Lung (tissue), 12 donors: Measurements from ENCODE around the gene RETN. TPM values are rescaled to one million over a fixed set of nuclear protein-coding genes. Genes with fewer than 3 reads are reported as not detected.

Source experiments
- ATAC-seq: fragments of 200-7000 bp; cut with Tn5 transposase; one replicate; pipeline ENCODE4 v1.9.1; 2020; ENCODE audit warnings: moderate number of reproducible peaks; ENCODE audit not compliant: insufficient read depth, low FRiP score
- DNase-seq, 3 donors: peaks; one replicate each; pipeline ENCODE4 v3.0.0-alpha.2; 2013 to 2017
- H3K27ac ChIP-seq, 2 donors: one replicate each; pipeline ENCODE4 v1.5.1; 2013; ENCODE audit warnings: mild to moderate bottlenecking in 2 of 2, moderate library complexity in 2 of 2, control low read depth in 1 of 2, inconsistent platforms in 1 of 2, low read depth in 1 of 2, low read length in 1 of 2
- H3K27me3 ChIP-seq, 3 donors: one replicate each; pipeline ENCODE4 v1.5.1; 2013; ENCODE audit warnings: low read length in 2 of 3; ENCODE audit not compliant: control insufficient read depth in 3 of 3, insufficient read depth in 3 of 3
- H3K36me3 ChIP-seq, 4 donors: one replicate each; pipeline ENCODE4 v1.5.1; 2013; ENCODE audit warnings: low read length in 4 of 4, mild to moderate bottlenecking in 1 of 4, moderate library complexity in 1 of 4; ENCODE audit not compliant: control insufficient read depth in 4 of 4, insufficient read depth in 4 of 4
- H3K4me1 ChIP-seq, 5 donors: one replicate each; pipeline ENCODE4 v1.5.1; 2013; ENCODE audit warnings: low read length in 5 of 5, mild to moderate bottlenecking in 2 of 5, moderate library complexity in 1 of 5; ENCODE audit not compliant: control insufficient read depth in 5 of 5, insufficient read depth in 5 of 5
- H3K4me3 ChIP-seq: one replicate; pipeline ENCODE4 v1.5.1; 2013; ENCODE audit warnings: mild to moderate bottlenecking, control low read depth, moderate library complexity
- H3K9ac ChIP-seq, 2 donors: one replicate each; pipeline ENCODE4 v1.5.1; 2013; ENCODE audit warnings: low read length in 2 of 2, control low read depth in 1 of 2; ENCODE audit not compliant: insufficient read depth in 1 of 2
- H3K9me3 ChIP-seq, 4 donors: one replicate each; pipeline ENCODE4 v1.5.1; 2013; ENCODE audit warnings: low read length in 3 of 4, mild to moderate bottlenecking in 1 of 4, moderate library complexity in 1 of 4; ENCODE audit not compliant: control insufficient read depth in 4 of 4, insufficient read depth in 3 of 4
- WGBS, 2 donors: extraction: QIAGEN DNeasy Blood & Tissue Kit; methylation state at CpG; one replicate each; pipeline ENCODE4 v1.1.7; 2013; 5-methylcytosine and 5-hydroxymethylcytosine counted together
- polyA plus RNA-seq, 2 donors: library from polyadenylated mRNA; stranded (reverse); fragments of 200-250 nt; gene quantifications; one replicate each; pipeline ENCODE4 v1.2.1, GENCODE V29; 2013
- total RNA-seq, 2 donors: library from RNA; depleted of rRNA in 1 of 2; stranded (reverse); fragments of >200 nt in 1 of 2; gene quantifications; one replicate each; pipeline ENCODE4 v1.2.1, GENCODE V29; 2014 to 2021
- TF ChIP-seq, protein P1 (sequence below): IDR thresholded peaks from 2 replicates; pipeline ENCODE4 v1.5.1; 2012; ENCODE audit warnings: mild to moderate bottlenecking; ENCODE audit errors: control extremely low read depth, extremely low read depth
- donor health status: control.
- donor health status: control.
- donor health status: Bipolar disorder and iron deficiency.
- donor health status: healthy.
- donor health status: DM: yes; HTN: yes; CAD: no.

Gene RETN
- total and polyA plus RNA-seq, 4 donors: 2.9 to 1,168 (median 58.3) TPM

GRCh38 chr19:7701049-7701653 is 32.3 kb downstream of the RETN start:
- DNase-seq (no peak), ATAC-seq (no peak)
- Histone ChIP-seq H3K27ac (no peak overlapping the region), H3K9me3 (peaks cover 0 to 1% (median 0%) of the 10 kb centered on the region in 4 donors), H3K4me1 (no peaks in the 10 kb centered on the region), H3K36me3 (no peaks in the 10 kb centered on the region), H3K4me3 (no peak overlapping the region), H3K27me3 (peaks cover 0 to 4% (median 3%) of the 10 kb centered on the region in 3 donors), H3K9ac (no peak overlapping the region)
- TF ChIP-seq, protein P1, sequence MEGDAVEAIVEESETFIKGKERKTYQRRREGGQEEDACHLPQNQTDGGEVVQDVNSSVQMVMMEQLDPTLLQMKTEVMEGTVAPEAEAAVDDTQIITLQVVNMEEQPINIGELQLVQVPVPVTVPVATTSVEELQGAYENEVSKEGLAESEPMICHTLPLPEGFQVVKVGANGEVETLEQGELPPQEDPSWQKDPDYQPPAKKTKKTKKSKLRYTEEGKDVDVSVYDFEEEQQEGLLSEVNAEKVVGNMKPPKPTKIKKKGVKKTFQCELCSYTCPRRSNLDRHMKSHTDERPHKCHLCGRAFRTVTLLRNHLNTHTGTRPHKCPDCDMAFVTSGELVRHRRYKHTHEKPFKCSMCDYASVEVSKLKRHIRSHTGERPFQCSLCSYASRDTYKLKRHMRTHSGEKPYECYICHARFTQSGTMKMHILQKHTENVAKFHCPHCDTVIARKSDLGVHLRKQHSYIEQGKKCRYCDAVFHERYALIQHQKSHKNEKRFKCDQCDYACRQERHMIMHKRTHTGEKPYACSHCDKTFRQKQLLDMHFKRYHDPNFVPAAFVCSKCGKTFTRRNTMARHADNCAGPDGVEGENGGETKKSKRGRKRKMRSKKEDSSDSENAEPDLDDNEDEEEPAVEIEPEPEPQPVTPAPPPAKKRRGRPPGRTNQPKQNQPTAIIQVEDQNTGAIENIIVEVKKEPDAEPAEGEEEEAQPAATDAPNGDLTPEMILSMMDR: no peak
- 94 to 96% methylated on average over 12 of the region's 12 CpGs for WGBS, 2 donors

DNA sequence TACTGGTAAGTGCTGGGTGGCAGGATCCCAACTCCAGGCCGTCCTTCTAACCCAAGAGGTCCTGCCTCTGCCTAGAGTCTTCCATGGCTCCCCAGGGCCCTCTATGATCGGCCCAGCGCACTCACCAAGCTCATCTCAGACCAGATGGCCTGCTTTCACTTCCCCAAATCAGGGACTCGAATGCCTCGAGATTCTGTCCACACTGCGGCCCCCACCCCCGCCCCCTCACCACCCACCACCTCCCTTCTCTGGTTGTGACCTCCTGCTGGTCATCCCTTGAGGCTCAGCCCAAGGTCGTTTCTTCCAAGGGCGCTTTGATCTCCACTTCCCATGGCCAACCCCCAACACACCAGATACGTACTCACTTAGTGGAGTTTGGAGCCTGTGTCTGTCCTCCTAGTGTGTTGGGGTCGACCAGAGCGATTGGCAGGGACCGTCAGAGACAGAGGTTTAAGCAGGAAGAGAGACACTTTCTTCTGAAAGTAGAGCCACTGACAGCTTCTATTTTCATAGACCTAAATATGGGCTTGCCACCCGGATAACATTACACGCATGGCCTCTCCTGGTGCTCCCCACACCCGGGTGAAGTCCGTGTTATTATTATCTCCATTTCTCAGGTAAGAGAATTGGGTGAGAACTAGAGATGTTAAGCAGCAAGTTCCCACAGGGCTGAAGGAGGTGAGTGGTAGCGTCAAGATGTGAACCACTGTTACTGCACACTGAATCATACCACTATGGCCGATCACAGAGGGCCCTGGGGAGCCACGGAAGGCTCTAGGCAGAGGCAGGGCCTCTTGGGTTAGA is 33.0 kb downstream of the RETN start, which contains the start of gene FCER2:
Gene FCER2, minus strand, starts transcription at position 478 of the 804 bp plus-strand sequence. CDS start 2,371 bp downstream, outside the sequence.
- TF ChIP-seq, protein P1: no peak
- Histone ChIP-seq H3K4me3 (no peak within 1 kb of the TSS), H3K27me3 (peaks cover 0 to 3% (median 2%) of the 10 kb centered on the region in 3 donors), H3K36me3 (no peaks in the 10 kb centered on the region), H3K27ac (no peak within 1 kb of the TSS), H3K4me1 (no peaks in the 10 kb centered on the region), H3K9me3 (peaks cover 0 to 1% (median 0%) of the 10 kb centered on the region in 4 donors), H3K9ac (no peak within 1 kb of the TSS)
- 61 to 62% methylated on average over 20 of the region's 20 CpGs for WGBS, 2 donors
- ATAC-seq: no peak
- no peak for DNase-seq

DNA sequence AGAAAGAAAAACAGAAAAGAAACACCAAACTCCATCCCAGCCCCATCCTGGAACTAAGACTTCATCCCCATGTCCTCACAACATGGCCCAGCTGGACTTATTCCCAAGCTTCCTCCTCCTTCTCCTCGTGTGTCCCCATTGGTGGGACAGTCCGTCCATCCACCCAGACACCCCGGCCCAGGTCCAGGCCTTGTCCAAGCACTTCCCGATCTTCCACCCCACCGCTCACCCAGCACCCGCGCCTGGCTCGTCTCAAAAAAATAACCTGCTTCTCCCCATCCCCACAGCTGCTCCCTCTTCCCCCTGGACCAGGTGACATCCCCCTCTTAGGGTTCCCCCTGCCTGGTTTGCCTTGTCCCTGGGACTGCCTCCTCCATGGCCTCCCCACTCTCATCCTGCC is 34.5 kb downstream of the RETN start:
- no peaks in the 10 kb centered on the region for H3K36me3 ChIP-seq
- TF ChIP-seq, protein P1: no peak
- H3K4me3 ChIP-seq: no peak overlapping the region
- no peak for DNase-seq
- 68 to 75% methylated on average over 8 of the region's 8 CpGs for WGBS, 2 donors
- H3K4me1 ChIP-seq: peaks cover 0 to 8% (median 0%) of the 10 kb centered on the region in 5 donors
- H3K9ac ChIP-seq: no peak overlapping the region
- peaks cover 0 to 1% (median 0%) of the 10 kb centered on the region in 4 donors for H3K9me3 ChIP-seq
- H3K27me3 ChIP-seq: peaks cover 0 to 3% (median 2%) of the 10 kb centered on the region in 3 donors
- no peak overlapping the region for H3K27ac ChIP-seq
- no peak for ATAC-seq
